ENCODE measurements around the gene RYK. TPM values are rescaled to one million over a fixed set of nuclear protein-coding genes. Genes with fewer than 3 reads are reported as not detected.
"Not testable (repeated sequence)": the region's sequence is repeated elsewhere in the genome, so short reads cannot be mapped to it uniquely, and the experiment has no call there.

The RYK gene
- total RNA-seq, 1 donor from 2014 or later: 43.7 TPM

GRCh38 chr3:134253475-134254226 is 3.0 kb upstream of the RYK start:
- no peak for DNase-seq (ENCODE audit: low spot score)

GRCh38 chr3:134252766-134253165 is 2.1 kb upstream of the RYK start:
- DNase-seq (ENCODE audit: low spot score): no peak

GRCh38 chr3:134251731-134252391 is 1.2 kb upstream of the RYK start:
- no peak for DNase-seq (ENCODE audit: low spot score)

GRCh38 chr3:134249935-134250716 is 533 bp downstream of the RYK start:
- peak; percentile 33 for DNase-seq (ENCODE audit: low spot score)

GRCh38 chr3:134249296-134249841 is 1.3 kb downstream of the RYK start:
- no peak for DNase-seq (ENCODE audit: low spot score)

GRCh38 chr3:134244921-134245320 is 5.7 kb downstream of the RYK start:
- DNase-seq (ENCODE audit: low spot score): no peak

- no peak for DNase-seq (ENCODE audit: low spot score)
Measured at GRCh38 chr3:134242649-134243617, 7.7 kb downstream of the RYK start.

- no peak for DNase-seq (ENCODE audit: low spot score)
Measured at GRCh38 chr3:134239538-134239937, 11.1 kb downstream of the RYK start.

GRCh38 chr3:134237454-134238145 is 13.1 kb downstream of the RYK start:
- DNase-seq (ENCODE audit: low spot score): no peak

- DNase-seq (ENCODE audit: low spot score): no peak
Measured at GRCh38 chr3:134236505-134237170, 14.0 kb downstream of the RYK start.

GRCh38 chr3:134235577-134236076 is 15.0 kb downstream of the RYK start:
- DNase-seq (ENCODE audit: low spot score): no peak

- DNase-seq (ENCODE audit: low spot score): no peak
Measured at GRCh38 chr3:134232951-134233350, 17.7 kb downstream of the RYK start.

- no peak for DNase-seq (ENCODE audit: low spot score)
Measured at GRCh38 chr3:134232151-134232550, 18.5 kb downstream of the RYK start.

- DNase-seq (ENCODE audit: low spot score): no peak
Measured at GRCh38 chr3:134231131-134231530, 19.5 kb downstream of the RYK start.

- DNase-seq (ENCODE audit: low spot score): no peak
Measured at GRCh38 chr3:134229038-134229437, 21.6 kb downstream of the RYK start.

GRCh38 chr3:134228479-134228878 is 22.2 kb downstream of the RYK start:
- DNase-seq (ENCODE audit: low spot score): no peak

- no peak for DNase-seq (ENCODE audit: low spot score)
Measured at GRCh38 chr3:134228035-134228434, 22.6 kb downstream of the RYK start.

GRCh38 chr3:134224796-134225156 is 25.9 kb downstream of the RYK start:
- DNase-seq (ENCODE audit: low spot score): not testable (repeated sequence)

- no peak for DNase-seq (ENCODE audit: low spot score)
Measured at GRCh38 chr3:134222835-134223234, 27.8 kb downstream of the RYK start.

GRCh38 chr3:134216851-134217250 is 33.8 kb downstream of the RYK start:
- no peak for DNase-seq (ENCODE audit: low spot score)
